OCI-LY1 (cell line): Measurements from ENCODE around the gene OR5D16.
"Not testable (repeated sequence)": the region's sequence is repeated elsewhere in the genome, so short reads cannot be mapped to it uniquely, and the experiment has no call there.

Experiments used
- H2AFZ ChIP-seq: fragments of 200-600 bp; sonication (generic), shearing (Covaris generic); 2 replicates; pipeline ENCODE4 v1.6.0; 2014; ENCODE audit warnings: antibody characterized with exemption, mild to moderate bottlenecking, low read length
- H3F3A ChIP-seq: fragments of 200-600 bp; sonication (generic), shearing (Covaris generic); 2 replicates; pipeline ENCODE4 v1.6.0; 2014; ENCODE audit warnings: mild to moderate bottlenecking, antibody characterized with exemption, low read length, moderate library complexity; ENCODE audit not compliant: insufficient read depth
- H3K27ac ChIP-seq: fragments of 200-600 bp; sonication (generic); 2 replicates; pipeline ENCODE4 v1.5.1; 2014; ENCODE audit warnings: low read length, mixed run types, mild to moderate bottlenecking, low read depth; ENCODE audit not compliant: poor library complexity, severe bottlenecking
- H3K27me3 ChIP-seq: fragments of 200-600 bp; sonication (generic); 2 replicates; pipeline ENCODE4 v1.6.0; 2014; ENCODE audit warnings: antibody characterized with exemption, mild to moderate bottlenecking, low read length, moderate library complexity; ENCODE audit not compliant: insufficient read depth
- H3K36me3 ChIP-seq: fragments of 200-600 bp; sonication (generic); 2 replicates; pipeline ENCODE4 v1.6.1; 2014; ENCODE audit warnings: mild to moderate bottlenecking, antibody characterized with exemption, low read length, moderate library complexity, mixed read lengths; ENCODE audit not compliant: insufficient read depth
- H3K4me1 ChIP-seq: fragments of 200-600 bp; sonication (generic); 2 replicates; pipeline ENCODE4 v1.5.1; 2014; ENCODE audit warnings: mild to moderate bottlenecking, low read length, moderate library complexity; ENCODE audit not compliant: insufficient read depth, severe bottlenecking
- H3K4me2 ChIP-seq: fragments of 200-600 bp; sonication (generic), shearing (Covaris generic); 2 replicates; pipeline ENCODE4 v1.6.1; 2014; ENCODE audit warnings: low read length
- H3K4me3 ChIP-seq: fragments of 200-600 bp; sonication (generic); 2 replicates; pipeline ENCODE4 v1.5.1; 2014; ENCODE audit warnings: low read length, low read depth, mild to moderate bottlenecking, mixed read lengths; ENCODE audit not compliant: poor library complexity, severe bottlenecking
- H3K79me2 ChIP-seq: fragments of 200-600 bp; shearing (Covaris generic); 2 replicates; pipeline ENCODE4 v1.6.1; 2016; ENCODE audit warnings: mixed run types, low read length, mixed read lengths; ENCODE audit not compliant: insufficient read depth
- H3K9ac ChIP-seq: fragments of 200-600 bp; sonication (generic), shearing (Covaris generic); 2 replicates; pipeline ENCODE4 v1.6.1; 2014; ENCODE audit warnings: mild to moderate bottlenecking, low read length, mixed read lengths
- H3K9me2 ChIP-seq: fragments of 200-600 bp; sonication (generic), shearing (Covaris generic); 2 replicates; pipeline ENCODE4 v1.6.1; 2014; ENCODE audit warnings: low read depth, mild to moderate bottlenecking, low read length, mixed read lengths
- H3K9me3 ChIP-seq: fragments of 200-600 bp; shearing (Covaris generic); 2 replicates; pipeline ENCODE4 v1.6.1; 2014; ENCODE audit warnings: low read length, mixed read lengths
- H4K20me1 ChIP-seq: fragments of 200-600 bp; sonication (generic), shearing (Covaris generic); 2 replicates; pipeline ENCODE4 v1.6.0; 2016; ENCODE audit warnings: mild to moderate bottlenecking, low read length; ENCODE audit not compliant: insufficient read depth
- EZH2 ChIP-seq: fragments of 200-600 bp; sonication (generic), shearing (Covaris generic); IDR thresholded peaks from 2 replicates; pipeline ENCODE4 v1.8.0; 2017; ENCODE audit warnings: borderline replicate concordance, mixed run types, mild to moderate bottlenecking, antibody characterized with exemption, low read length, moderate library complexity, mixed read lengths
- TF ChIP-seq, protein P1 (sequence below): fragments of 200-600 bp; sonication (generic), shearing (Covaris generic); IDR thresholded peaks from 2 replicates; pipeline ENCODE4 v1.5.1; 2017; ENCODE audit warnings: mild to moderate bottlenecking, antibody characterized with exemption, low read length, moderate library complexity, mixed read lengths

OR5D16 gene

DNA sequence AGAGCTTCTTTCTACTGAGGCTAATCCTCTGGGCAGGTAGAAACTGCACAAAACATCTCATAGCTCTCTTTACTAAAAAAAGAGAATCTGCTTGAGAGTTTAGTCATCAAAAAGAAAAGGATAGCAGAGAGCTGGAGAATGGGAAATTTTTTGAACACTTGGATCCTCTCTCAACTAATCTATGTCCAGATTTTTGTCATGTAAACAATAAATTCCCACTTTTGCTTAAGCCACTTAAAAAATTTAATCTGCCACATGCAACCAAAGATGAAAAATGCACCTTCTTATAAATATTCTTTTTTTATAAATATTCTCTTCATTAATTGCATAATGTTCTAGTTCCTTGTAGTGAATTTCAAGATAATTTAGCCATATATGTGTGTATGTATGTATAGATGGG, 10.5 kb downstream of the OR5D16 start:
- Histone ChIP-seq H3K9ac (no peak overlapping the region), H3K9me2 (no peaks in the 10 kb centered on the region), H3K36me3 (no peaks in the 10 kb centered on the region), H3K79me2 (no peaks in the 10 kb centered on the region), H4K20me1 (no peaks in the 10 kb centered on the region), H3K4me2 (no peak overlapping the region), H3K27me3 (no peaks in the 10 kb centered on the region), H3K4me3 (no peak overlapping the region), H3K9me3 (no peaks in the 10 kb centered on the region), H2AFZ (no peak overlapping the region), H3F3A (no peaks in the 10 kb centered on the region), H3K27ac (no peak overlapping the region), H3K4me1 (no peaks in the 10 kb centered on the region)
- TF ChIP-seq, protein P1, sequence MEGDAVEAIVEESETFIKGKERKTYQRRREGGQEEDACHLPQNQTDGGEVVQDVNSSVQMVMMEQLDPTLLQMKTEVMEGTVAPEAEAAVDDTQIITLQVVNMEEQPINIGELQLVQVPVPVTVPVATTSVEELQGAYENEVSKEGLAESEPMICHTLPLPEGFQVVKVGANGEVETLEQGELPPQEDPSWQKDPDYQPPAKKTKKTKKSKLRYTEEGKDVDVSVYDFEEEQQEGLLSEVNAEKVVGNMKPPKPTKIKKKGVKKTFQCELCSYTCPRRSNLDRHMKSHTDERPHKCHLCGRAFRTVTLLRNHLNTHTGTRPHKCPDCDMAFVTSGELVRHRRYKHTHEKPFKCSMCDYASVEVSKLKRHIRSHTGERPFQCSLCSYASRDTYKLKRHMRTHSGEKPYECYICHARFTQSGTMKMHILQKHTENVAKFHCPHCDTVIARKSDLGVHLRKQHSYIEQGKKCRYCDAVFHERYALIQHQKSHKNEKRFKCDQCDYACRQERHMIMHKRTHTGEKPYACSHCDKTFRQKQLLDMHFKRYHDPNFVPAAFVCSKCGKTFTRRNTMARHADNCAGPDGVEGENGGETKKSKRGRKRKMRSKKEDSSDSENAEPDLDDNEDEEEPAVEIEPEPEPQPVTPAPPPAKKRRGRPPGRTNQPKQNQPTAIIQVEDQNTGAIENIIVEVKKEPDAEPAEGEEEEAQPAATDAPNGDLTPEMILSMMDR = no peak
- TF ChIP-seq EZH2 = no peak

DNA sequence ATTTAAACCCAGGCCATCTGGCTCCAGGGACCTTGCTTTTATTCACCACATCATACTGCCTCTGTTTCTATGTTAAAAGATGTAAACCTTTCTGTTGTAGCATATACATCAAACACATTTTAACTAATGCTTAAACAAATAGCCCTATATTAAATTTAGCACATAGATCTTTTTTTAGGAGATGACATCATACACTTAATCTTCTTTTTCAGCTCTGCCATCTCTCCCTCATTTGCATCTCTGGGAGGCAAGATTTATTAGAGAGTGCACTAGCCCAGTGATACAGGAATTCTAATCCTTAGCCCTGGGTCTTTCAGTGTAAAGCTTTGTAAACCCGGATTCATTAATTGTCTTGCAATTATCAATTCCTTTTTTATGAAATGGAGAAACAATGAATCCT, 13.6 kb downstream of the OR5D16 start:
- H3K9me3 ChIP-seq = no peaks in the 10 kb centered on the region
- no peak overlapping the region for H3K27ac ChIP-seq
- no peaks in the 10 kb centered on the region for H3K36me3 ChIP-seq
- TF ChIP-seq, protein P1 = no peak
- no peak for TF ChIP-seq EZH2
- no peak overlapping the region for H3K9ac ChIP-seq
- H3K79me2 ChIP-seq = no peaks in the 10 kb centered on the region
- no peaks in the 10 kb centered on the region for H3F3A ChIP-seq
- H3K4me1 ChIP-seq = no peaks in the 10 kb centered on the region
- H3K4me3 ChIP-seq = no peak overlapping the region
- H4K20me1 ChIP-seq = no peaks in the 10 kb centered on the region
- no peaks in the 10 kb centered on the region for H3K27me3 ChIP-seq
- H3K9me2 ChIP-seq = no peaks in the 10 kb centered on the region
- no peak overlapping the region for H2AFZ ChIP-seq
- no peak overlapping the region for H3K4me2 ChIP-seq

DNA sequence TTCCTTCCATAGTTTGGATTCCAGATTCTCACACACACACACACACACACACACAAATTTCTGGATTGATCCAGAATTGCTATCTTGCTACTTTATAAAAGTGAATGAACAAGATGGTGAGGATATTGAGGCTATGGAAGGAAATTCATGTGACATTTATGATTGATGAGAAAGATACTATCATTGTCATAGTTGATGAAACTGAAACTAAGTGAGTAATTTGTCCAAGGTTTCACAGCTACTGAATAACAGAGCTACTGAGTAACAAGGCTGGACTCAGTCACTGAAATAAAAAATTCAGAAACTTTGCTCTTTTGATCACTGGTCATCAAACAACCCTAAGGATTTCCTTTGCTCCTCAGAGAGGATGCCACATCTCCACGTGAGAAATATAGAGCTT, 16.2 kb downstream of the OR5D16 start:
- Histone ChIP-seq H3K27me3 (no peaks in the 10 kb centered on the region), H3K4me3 (no peak overlapping the region), H2AFZ (no peak overlapping the region), H3K79me2 (no peaks in the 10 kb centered on the region), H3K4me1 (no peaks in the 10 kb centered on the region), H3K4me2 (no peak overlapping the region), H4K20me1 (no peaks in the 10 kb centered on the region), H3K9me3 (no peaks in the 10 kb centered on the region), H3K9ac (no peak overlapping the region), H3K36me3 (no peaks in the 10 kb centered on the region), H3K9me2 (no peaks in the 10 kb centered on the region), H3F3A (no peaks in the 10 kb centered on the region), H3K27ac (no peak overlapping the region)
- no peak for TF ChIP-seq EZH2
- TF ChIP-seq, protein P1 = no peak

DNA sequence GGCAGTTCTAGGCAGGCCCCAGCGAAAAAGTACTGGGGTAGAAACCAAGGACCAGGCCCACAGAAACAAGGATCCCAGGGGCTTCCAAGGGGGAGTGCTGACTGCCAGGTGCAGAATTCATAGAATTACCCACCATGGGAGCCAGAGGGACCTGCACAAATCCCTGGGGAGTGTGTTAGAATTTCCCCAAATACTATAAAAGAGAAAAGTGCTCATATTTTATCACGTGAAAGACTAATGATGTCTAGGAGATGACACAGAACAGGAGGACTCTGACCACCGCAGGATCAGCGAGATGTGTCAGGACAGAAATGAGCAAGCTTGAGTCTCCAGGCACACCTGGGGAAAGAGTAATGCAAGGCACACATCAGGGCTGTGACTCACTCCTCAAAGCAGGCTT, 28.8 kb downstream of the OR5D16 start:
- H3F3A ChIP-seq, H3K4me1 ChIP-seq, H3K79me2 ChIP-seq, H4K20me1 ChIP-seq, H3K9me2 ChIP-seq, H3K36me3 ChIP-seq, H3K9me3 ChIP-seq, H3K4me2 ChIP-seq, H3K4me3 ChIP-seq, H3K27ac ChIP-seq, H3K9ac ChIP-seq, H3K27me3 ChIP-seq, H2AFZ ChIP-seq: not testable (repeated sequence)

DNA sequence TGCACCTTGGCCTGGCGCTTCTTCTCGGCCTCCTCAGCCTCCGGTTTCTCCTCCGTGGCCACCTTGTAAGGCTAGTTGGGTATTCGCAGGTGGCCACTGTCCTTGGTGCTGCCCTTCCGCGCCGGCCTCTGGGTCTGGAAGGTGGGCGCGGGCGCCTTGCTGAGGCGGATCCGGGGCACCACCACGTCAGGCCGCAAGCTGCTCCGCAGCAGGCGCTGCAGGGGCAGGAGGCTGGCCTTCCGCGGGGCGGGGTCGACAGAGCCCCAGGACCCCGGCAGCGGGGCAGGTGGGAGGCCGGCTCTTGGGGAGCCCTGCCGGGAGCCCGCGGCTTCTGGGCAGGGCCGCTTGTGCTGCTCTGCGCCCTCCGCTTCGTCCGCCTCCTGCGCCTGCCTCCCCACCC, 34.2 kb downstream of the OR5D16 start:
- not testable (repeated sequence) for H3K4me2 ChIP-seq, H3K9ac ChIP-seq, H3K9me2 ChIP-seq, H3K27me3 ChIP-seq, H3K27ac ChIP-seq, H3K9me3 ChIP-seq, H2AFZ ChIP-seq, H4K20me1 ChIP-seq, H3K36me3 ChIP-seq, H3F3A ChIP-seq, H3K4me3 ChIP-seq, H3K4me1 ChIP-seq, H3K79me2 ChIP-seq

DNA sequence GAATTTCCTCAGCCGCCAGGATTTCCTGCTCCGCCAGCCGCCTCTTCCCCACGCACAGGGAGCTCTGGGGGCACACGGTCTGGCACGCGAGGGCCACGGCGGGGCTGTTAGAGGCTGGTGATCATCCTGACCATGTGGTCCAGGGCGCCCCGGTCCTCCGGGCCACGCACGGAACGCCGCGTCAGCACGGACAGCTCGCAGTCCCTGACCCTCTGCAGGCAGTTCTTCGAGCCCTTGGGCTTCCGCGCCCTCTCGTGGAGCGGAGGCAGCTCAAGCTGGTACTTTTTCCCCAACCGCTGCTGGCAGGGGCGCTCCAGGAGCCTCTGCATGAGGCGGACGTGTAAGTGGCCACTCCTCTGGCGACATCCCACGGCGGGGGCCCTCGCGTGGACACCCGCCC, 34.6 kb downstream of the OR5D16 start:
- not testable (repeated sequence) for H3K79me2 ChIP-seq

More for the DNA sequence above, 34.6 kb downstream of the OR5D16 start:
- H3K36me3 ChIP-seq, H3K9me2 ChIP-seq, H3K9ac ChIP-seq, H3K27ac ChIP-seq, H2AFZ ChIP-seq, H3K4me1 ChIP-seq, H3F3A ChIP-seq, H3K27me3 ChIP-seq, H3K4me2 ChIP-seq, H3K4me3 ChIP-seq, H3K9me3 ChIP-seq, H4K20me1 ChIP-seq: not testable (repeated sequence)
